ENCODE data around the gene RABL6.
"Not testable (repeated sequence)": the region's sequence is repeated elsewhere in the genome, so short reads cannot be mapped to it uniquely, and the experiment has no call there.

RABL6 gene

GRCh38 chr9:136792321-136793085 lies 15.2 kb upstream of the RABL6 start:
- Histone ChIP-seq H3K27me3 (ENCODE audit: control insufficient read depth, insufficient read depth, low read length) (peaks cover 6% of the 10 kb centered on the region), H3K36me3 (ENCODE audit: control insufficient read depth, insufficient read depth, low read length) (no peaks in the 10 kb centered on the region), H3K4me3 (ENCODE audit: low read length) (peak overlapping the region; percentile 82), H3K4me1 (ENCODE audit: control insufficient read depth, insufficient read depth, low read length) (peaks cover 52% of the 10 kb centered on the region), H3K9me3 (ENCODE audit: control insufficient read depth, low read length) (no peaks in the 10 kb centered on the region), H3K9ac (ENCODE audit: low read length) (peak overlapping the region; percentile 93)

DNA sequence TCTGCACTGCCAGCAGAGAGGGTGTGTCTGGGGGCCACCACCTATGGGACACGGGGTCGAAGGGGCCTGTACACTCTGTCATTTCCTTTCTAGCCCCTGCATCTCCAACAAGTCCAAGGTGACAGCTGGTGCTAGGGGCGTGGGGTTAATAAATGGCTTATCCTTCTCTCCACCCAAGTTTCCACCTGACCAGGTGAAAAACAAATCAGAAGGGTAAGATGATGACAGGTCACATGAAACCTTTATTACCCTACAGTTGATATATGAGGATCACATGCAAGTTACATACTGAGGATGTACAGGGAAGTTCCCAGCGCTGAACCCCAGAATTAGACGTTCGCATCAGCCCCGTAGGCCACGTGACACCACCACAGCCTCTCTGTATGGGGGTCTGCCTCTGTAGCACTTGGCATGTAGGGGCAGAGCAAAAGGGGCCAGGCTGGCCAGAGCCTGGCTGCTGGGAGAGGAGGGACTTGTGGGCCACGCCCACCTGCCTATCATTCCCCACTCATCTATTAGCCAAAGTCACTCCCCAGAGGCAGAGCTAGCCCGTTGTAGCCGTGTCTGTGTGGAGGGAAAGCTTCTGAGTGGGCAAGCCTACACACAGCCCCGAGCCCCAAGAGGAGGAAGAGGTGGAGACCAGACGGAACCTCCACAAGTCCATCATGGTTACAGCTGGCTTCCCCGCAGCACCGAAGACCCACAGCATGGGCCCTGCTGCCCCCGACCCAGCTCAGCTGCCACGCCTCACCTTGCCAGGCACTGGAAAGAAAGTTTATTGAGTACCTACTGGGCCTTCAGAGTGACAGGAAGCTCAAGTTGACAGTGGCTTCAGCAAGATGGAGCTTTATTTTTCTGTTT lies 14.4 kb upstream of the RABL6 start:
- no peak overlapping the region for H3K9ac ChIP-seq (ENCODE audit: low read length)
- H3K4me1 ChIP-seq (ENCODE audit: control insufficient read depth, insufficient read depth, low read length): peaks cover 49% of the 10 kb centered on the region
- no peaks in the 10 kb centered on the region for H3K9me3 ChIP-seq (ENCODE audit: control insufficient read depth, low read length)
- no peaks in the 10 kb centered on the region for H3K36me3 ChIP-seq (ENCODE audit: control insufficient read depth, insufficient read depth, low read length)
- H3K27me3 ChIP-seq (ENCODE audit: control insufficient read depth, insufficient read depth, low read length): peaks cover 6% of the 10 kb centered on the region
- no peak overlapping the region for H3K4me3 ChIP-seq (ENCODE audit: low read length)

- Histone ChIP-seq H3K36me3 (ENCODE audit: control insufficient read depth, insufficient read depth, low read length) (no peaks in the 10 kb centered on the region), H3K27me3 (ENCODE audit: control insufficient read depth, insufficient read depth, low read length) (peaks cover 17% of the 10 kb centered on the region), H3K4me3 (ENCODE audit: low read length) (no peak overlapping the region), H3K9me3 (ENCODE audit: control insufficient read depth, low read length) (no peaks in the 10 kb centered on the region), H3K4me1 (ENCODE audit: control insufficient read depth, insufficient read depth, low read length) (peaks cover 57% of the 10 kb centered on the region), H3K9ac (ENCODE audit: low read length) (no peak overlapping the region)
Measured at GRCh38 chr9:136794281-136794999, 13.3 kb upstream of the RABL6 start.

GRCh38 chr9:136795000-136795348 lies 12.8 kb upstream of the RABL6 start:
- H3K4me1 ChIP-seq (ENCODE audit: control insufficient read depth, insufficient read depth, low read length): peaks cover 61% of the 10 kb centered on the region
- H3K4me3 ChIP-seq (ENCODE audit: low read length): no peak overlapping the region
- no peak overlapping the region for H3K9ac ChIP-seq (ENCODE audit: low read length)
- peaks cover 18% of the 10 kb centered on the region for H3K27me3 ChIP-seq (ENCODE audit: control insufficient read depth, insufficient read depth, low read length)
- no peaks in the 10 kb centered on the region for H3K9me3 ChIP-seq (ENCODE audit: control insufficient read depth, low read length)
- no peaks in the 10 kb centered on the region for H3K36me3 ChIP-seq (ENCODE audit: control insufficient read depth, insufficient read depth, low read length)

DNA sequence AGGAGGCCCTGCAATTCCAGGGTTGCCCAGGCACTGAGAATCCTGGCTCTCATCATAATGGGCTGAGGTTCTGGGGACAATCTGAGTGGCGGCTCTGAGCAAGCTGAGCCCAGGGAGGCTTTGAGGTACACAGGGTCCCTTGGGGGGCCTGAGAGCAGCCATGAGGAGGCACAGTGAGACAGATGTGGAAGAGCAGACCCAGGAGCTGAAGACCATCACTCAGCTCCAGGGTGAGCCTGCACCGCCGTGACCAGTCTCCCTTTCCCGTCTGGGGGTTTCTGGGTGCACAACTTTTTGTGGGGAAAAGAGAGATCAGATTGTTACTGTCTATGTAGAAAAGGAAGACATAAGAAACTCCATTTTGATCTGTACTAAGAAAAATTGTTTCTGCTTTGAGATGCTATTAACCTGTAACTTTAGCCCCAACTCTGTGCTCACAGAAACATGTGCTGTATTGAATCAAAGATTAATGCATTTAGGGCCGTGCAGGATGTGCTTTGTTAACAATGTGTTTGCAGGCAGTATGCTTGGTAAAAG lies 11.4 kb upstream of the RABL6 start, which contains the start of gene CCDC183:
Gene CCDC183, plus strand, starts transcription at position 101 of the 537 bp plus-strand sequence. Its CDS starts 60 bp downstream, at position 161.
- Histone ChIP-seq H3K9ac (ENCODE audit: low read length) (peak within 1 kb of the TSS; percentile 8), H3K4me1 (ENCODE audit: control insufficient read depth, insufficient read depth, low read length) (peaks cover 62% of the 10 kb centered on the region), H3K4me3 (ENCODE audit: low read length) (no peak within 1 kb of the TSS)

GRCh38 chr9:136796775-136797347 lies 10.9 kb upstream of the RABL6 start:
- H3K4me3 ChIP-seq (ENCODE audit: low read length); H3K9ac ChIP-seq (ENCODE audit: low read length); H3K36me3 ChIP-seq (ENCODE audit: control insufficient read depth, insufficient read depth, low read length); H3K9me3 ChIP-seq (ENCODE audit: control insufficient read depth, low read length): not testable (repeated sequence)
- Histone ChIP-seq H3K27me3 (ENCODE audit: control insufficient read depth, insufficient read depth, low read length) (peaks cover 22% of the 10 kb centered on the region), H3K4me1 (ENCODE audit: control insufficient read depth, insufficient read depth, low read length) (peaks cover 56% of the 10 kb centered on the region)

More for the DNA sequence above, 11.4 kb upstream of the RABL6 start, which contains the start of gene CCDC183:
- H3K9me3 ChIP-seq (ENCODE audit: control insufficient read depth, low read length): no peaks in the 10 kb centered on the region
- no peaks in the 10 kb centered on the region for H3K36me3 ChIP-seq (ENCODE audit: control insufficient read depth, insufficient read depth, low read length)
- H3K27me3 ChIP-seq (ENCODE audit: control insufficient read depth, insufficient read depth, low read length): peaks cover 22% of the 10 kb centered on the region

- H3K4me3 ChIP-seq (ENCODE audit: low read length): no peak overlapping the region
- H3K36me3 ChIP-seq (ENCODE audit: control insufficient read depth, insufficient read depth, low read length): no peaks in the 10 kb centered on the region
- H3K27me3 ChIP-seq (ENCODE audit: control insufficient read depth, insufficient read depth, low read length): peaks cover 24% of the 10 kb centered on the region
- H3K4me1 ChIP-seq (ENCODE audit: control insufficient read depth, insufficient read depth, low read length): peaks cover 38% of the 10 kb centered on the region
- H3K9me3 ChIP-seq (ENCODE audit: control insufficient read depth, low read length): no peaks in the 10 kb centered on the region
- peak overlapping the region; percentile 63 for H3K9ac ChIP-seq (ENCODE audit: low read length)
Measured at GRCh38 chr9:136798708-136799078, 9.1 kb upstream of the RABL6 start.

- no peaks in the 10 kb centered on the region for H3K36me3 ChIP-seq (ENCODE audit: control insufficient read depth, insufficient read depth, low read length)
- peak overlapping the region; percentile 46 for H3K4me3 ChIP-seq (ENCODE audit: low read length)
- H3K27me3 ChIP-seq (ENCODE audit: control insufficient read depth, insufficient read depth, low read length): peaks cover 24% of the 10 kb centered on the region
- H3K4me1 ChIP-seq (ENCODE audit: control insufficient read depth, insufficient read depth, low read length): peaks cover 37% of the 10 kb centered on the region
- H3K9ac ChIP-seq (ENCODE audit: low read length): peak overlapping the region; percentile 63
- H3K9me3 ChIP-seq (ENCODE audit: control insufficient read depth, low read length): no peaks in the 10 kb centered on the region
Measured at GRCh38 chr9:136799079-136799853, 8.5 kb upstream of the RABL6 start.

- peaks cover 37% of the 10 kb centered on the region for H3K4me1 ChIP-seq (ENCODE audit: control insufficient read depth, insufficient read depth, low read length)
- no peaks in the 10 kb centered on the region for H3K9me3 ChIP-seq (ENCODE audit: control insufficient read depth, low read length)
- H3K27me3 ChIP-seq (ENCODE audit: control insufficient read depth, insufficient read depth, low read length): peaks cover 24% of the 10 kb centered on the region
- H3K9ac ChIP-seq (ENCODE audit: low read length): peak overlapping the region; percentile 63
- no peaks in the 10 kb centered on the region for H3K36me3 ChIP-seq (ENCODE audit: control insufficient read depth, insufficient read depth, low read length)
- peak overlapping the region; percentile 46 for H3K4me3 ChIP-seq (ENCODE audit: low read length)
Measured at GRCh38 chr9:136799854-136800657, 7.7 kb upstream of the RABL6 start.

DNA sequence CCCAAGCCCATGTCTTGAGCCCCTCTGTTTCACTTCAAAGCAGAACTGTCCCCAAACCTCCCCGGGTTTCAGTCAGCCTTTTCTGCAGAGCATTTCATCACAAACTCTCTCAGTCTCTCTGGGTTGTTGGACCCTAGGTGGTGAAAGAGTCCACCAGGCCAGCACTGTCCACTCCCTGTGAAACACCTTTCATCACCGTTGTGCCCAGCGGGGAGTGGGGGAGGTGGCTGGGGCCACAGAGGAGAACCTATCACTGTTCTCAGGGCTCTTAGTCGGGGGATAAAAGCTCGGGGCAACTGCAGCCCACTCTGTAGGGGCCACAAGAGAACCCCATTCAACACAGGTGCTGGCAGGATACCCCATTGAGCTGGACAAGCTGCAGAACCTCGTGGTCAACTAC lies 5.4 kb upstream of the RABL6 start:
- H3K9me3 ChIP-seq (ENCODE audit: control insufficient read depth, low read length): no peaks in the 10 kb centered on the region
- peaks cover 34% of the 10 kb centered on the region for H3K4me1 ChIP-seq (ENCODE audit: control insufficient read depth, insufficient read depth, low read length)
- H3K27me3 ChIP-seq (ENCODE audit: control insufficient read depth, insufficient read depth, low read length): peaks cover 18% of the 10 kb centered on the region

More for the DNA sequence above, 5.4 kb upstream of the RABL6 start:
- Histone ChIP-seq H3K4me3 (ENCODE audit: low read length) (no peak overlapping the region), H3K9ac (ENCODE audit: low read length) (no peak overlapping the region), H3K36me3 (ENCODE audit: control insufficient read depth, insufficient read depth, low read length) (no peaks in the 10 kb centered on the region)

Measured in mucosa of stomach (tissue), 1 donor.